Activated CD8-positive, alpha-beta memory T cell treated with anti-CD3 and anti-CD28 coated beads, Interleukin-2, amount 50 U/mL, for 24 hours (primary cell): ENCODE measurements around the gene WNK2.
"Not testable (repeated sequence)": the region's sequence is repeated elsewhere in the genome, so short reads cannot be mapped to it uniquely, and the experiment has no call there.

Experiments
- DNase-seq: peaks from one replicate; pipeline ENCODE4 v3.0.0-alpha.2; 2020; ENCODE audit errors: extremely low read depth

WNK2 gene

DNA sequence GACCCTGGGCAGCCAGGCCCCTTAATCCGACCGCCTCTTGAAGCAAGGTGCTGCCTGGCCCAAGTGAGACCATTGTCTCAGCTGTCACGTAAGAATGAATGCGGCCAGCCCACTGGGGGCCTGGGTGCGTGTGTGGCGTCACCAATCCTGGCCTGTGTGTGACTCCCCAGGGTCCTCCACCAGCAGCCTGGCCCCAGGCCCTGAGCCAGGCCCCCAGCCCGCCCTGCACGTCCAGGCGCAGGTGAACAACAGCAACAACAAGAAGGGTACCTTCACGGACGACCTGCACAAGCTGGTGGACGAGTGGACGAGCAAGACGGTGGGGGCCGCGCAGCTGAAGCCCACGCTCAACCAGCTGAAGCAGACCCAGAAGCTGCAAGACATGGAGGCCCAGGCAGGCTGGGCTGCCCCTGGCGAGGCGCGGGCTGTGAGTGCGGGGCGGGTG lies 124.2 kb downstream of the WNK2 start:
- no peak for DNase-seq

GRCh38 chr9:93308676-93309075 lies 124.7 kb downstream of the WNK2 start:
- DNase-seq = no peak

- no peak for DNase-seq
Observed at GRCh38 chr9:93309889-93310425, 126.0 kb downstream of the WNK2 start.

- no peak for DNase-seq
Observed at GRCh38 chr9:93315118-93315517, 131.2 kb downstream of the WNK2 start.

DNA sequence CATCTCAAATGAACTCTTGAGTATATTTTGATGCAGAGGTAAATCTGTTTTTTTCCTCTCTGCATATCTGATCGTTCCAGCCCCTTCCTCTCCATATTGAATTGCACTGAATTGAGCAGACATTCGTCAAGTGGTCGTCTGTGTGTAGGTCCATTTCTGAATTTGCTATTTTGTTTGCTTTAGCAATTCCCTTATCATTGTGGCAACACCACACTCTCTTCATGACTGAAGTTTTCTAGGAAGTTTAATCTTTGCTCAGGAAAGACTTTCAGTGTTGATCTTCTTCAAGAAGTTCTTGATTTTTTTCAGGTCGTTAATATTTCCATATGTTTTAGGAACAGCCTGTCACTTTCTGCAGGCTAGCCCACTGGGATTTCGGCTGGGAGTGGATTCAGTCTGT lies 132.0 kb downstream of the WNK2 start:
- no peak for DNase-seq

GRCh38 chr9:93316726-93317494 lies 133.0 kb downstream of the WNK2 start:
- DNase-seq = no peak

- no peak for DNase-seq
Observed at GRCh38 chr9:93317495-93318094, 133.7 kb downstream of the WNK2 start.

GRCh38 chr9:93318480-93318879 lies 134.5 kb downstream of the WNK2 start:
- DNase-seq = no peak

DNA sequence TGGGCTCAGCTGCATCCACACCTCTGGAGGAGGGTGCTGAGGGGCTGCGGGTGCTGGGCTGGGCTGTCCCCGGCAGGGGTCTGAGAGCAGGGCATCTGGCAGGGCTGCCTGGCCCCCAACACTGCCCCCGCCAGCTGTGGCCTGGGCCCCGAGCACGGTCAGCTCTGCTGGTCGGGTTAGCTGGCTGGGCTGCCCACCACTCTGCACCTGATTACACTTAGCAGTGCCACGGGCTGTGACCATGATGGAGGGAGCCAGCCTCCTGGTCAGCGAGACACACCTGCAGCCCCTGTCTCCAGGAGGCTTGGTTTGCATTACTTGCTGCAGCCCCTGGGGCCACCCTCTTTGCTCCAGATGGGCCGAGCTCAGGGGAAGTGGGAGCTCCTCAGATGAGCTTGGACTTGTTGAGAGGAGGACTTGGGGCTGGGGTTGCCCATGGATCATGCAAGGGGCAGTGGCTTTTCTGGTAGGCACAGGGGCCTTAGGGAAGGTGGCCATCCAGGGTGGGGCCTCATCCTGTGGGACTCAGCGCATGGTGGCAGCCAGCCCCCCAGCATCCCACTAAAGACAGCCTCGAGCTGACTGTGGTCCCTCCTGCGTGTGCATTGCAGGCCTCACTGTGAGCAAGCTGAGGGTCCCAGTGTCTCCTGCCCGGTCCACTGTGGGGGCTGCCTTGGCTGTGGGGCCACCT lies 135.5 kb downstream of the WNK2 start:
- DNase-seq = no peak

DNA sequence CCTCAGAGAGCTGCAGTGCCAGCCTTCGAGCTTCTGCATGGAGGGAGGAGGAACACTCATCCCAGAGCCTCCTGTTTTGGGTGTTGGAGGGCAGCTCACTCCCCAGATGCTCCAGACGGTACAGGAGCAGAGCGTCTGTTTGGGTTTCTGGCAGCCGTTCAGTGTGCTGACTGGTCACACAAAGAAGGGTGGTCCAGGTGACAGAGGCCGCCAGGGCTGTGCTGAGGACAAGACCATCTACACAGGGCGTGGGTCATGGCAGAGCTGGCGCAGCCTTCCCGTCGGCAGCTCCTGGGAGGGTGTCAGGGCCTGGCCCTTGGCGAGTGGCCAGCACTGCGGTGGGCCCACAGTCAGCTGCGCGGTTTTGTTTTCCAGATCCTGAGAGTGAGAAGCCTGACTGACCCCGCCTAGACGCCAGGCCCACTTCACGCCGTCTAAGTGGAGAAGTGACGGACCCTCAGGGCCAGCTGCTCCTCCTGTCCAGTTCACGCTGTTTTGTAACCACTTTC lies 136.1 kb downstream of the WNK2 start:
- DNase-seq = no peak

GRCh38 chr9:93320591-93321219 lies 136.8 kb downstream of the WNK2 start:
- no peak for DNase-seq

DNA sequence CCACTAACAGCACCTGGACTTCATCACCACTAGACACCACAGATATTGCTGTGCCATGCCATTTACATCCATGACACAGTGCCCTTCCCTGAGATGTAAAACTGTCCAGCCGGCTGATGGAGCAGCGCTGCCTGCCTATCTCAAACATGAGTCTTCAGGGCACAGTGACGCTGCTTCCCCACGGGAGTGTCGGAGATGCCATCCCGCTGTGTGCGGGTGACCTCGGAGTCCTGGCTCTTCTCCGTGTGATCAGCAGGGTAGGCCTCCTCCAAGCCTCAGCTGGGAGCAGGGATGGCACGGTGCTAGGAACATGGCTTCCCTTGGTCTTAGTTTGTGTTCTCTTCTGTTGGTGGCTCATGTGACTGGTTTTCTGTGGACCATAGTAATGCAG lies 137.3 kb downstream of the WNK2 start:
- no peak for DNase-seq

GRCh38 chr9:93323446-93323954 lies 139.6 kb downstream of the WNK2 start:
- DNase-seq = not testable (repeated sequence)

GRCh38 chr9:93324191-93324834 lies 140.4 kb downstream of the WNK2 start:
- DNase-seq = no peak

- no peak for DNase-seq
Observed at GRCh38 chr9:93325307-93326035, 141.5 kb downstream of the WNK2 start.

DNA sequence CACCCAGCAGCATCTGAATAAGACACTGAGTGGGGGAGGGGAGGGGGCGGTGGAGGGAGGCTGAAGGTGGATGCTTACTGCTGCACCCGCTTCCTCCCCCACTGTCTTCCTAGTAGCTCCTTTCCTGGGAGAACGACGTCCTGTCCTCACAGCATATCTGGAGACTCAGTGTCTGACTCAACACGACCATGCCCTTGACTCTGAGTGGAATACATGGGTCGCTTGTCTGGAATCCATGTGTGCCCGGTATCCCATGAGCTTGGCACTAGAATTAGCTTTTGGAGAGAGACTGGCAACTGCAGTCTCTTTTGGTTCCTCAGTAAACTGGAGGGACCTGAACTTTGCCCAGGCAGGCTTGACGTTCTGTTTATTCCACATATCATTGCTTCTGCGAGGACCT lies 142.1 kb downstream of the WNK2 start:
- no peak for DNase-seq

- DNase-seq = no peak
Observed at GRCh38 chr9:93326654-93327053, 142.7 kb downstream of the WNK2 start.

- DNase-seq = no peak
Observed at GRCh38 chr9:93329629-93330280, 145.8 kb downstream of the WNK2 start.

- DNase-seq = no peak
Observed at GRCh38 chr9:93332317-93332716, 148.4 kb downstream of the WNK2 start.

GRCh38 chr9:93336720-93337119 lies 152.8 kb downstream of the WNK2 start:
- no peak for DNase-seq
